HFF-Myc (cell line): ENCODE data around the gene C6.
"Not testable (repeated sequence)": the region's sequence is repeated elsewhere in the genome, so short reads cannot be mapped to it uniquely, and the experiment has no call there.

Source experiments
- DNase-seq: peaks from one replicate; pipeline ENCODE4 v3.0.0-alpha.2; 2011; ENCODE audit warnings: low read depth; ENCODE audit errors: extremely low read depth
- H3K4me3 ChIP-seq: replicated peaks from 2 replicates; pipeline ENCODE4 v1.5.1; 2011; ENCODE audit warnings: low read depth, mild to moderate bottlenecking, control low read depth, low read length
- TF ChIP-seq, protein P1 (sequence below): IDR thresholded peaks from 2 replicates; pipeline ENCODE4 v1.5.1; 2012; ENCODE audit warnings: mild to moderate bottlenecking, low read depth, low read length, control low read depth; ENCODE audit errors: missing control alignments

C6 gene

DNA sequence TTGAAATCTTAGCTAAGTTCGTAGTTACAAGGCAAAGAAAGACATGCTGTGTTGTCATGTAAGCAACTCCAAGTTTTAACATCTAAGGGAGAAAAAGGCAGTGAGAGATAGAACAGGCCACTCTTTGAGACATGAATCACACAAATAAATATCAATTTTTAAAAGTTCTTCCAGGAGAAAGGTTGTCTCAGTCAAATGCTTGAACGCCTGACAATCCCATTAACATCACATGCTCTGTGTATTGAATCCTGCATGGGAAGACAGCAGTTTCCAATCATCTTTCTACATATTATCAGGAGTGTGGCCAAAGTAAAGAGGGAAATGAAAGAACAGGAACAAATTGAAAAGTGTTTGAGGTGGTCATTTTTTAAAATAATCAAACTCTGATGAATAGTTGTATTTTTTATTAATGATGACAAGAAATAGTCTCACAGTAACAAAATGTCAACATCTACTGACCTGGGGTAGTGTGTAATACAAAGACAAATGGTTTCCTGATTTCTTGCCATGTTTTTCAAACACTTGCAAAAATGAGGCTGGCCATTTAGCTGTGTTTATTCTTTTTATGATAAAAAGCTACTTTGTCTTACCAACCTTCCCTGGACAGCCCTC lies 6.4 kb upstream of the C6 start:
- no peak overlapping the region for H3K4me3 ChIP-seq
- TF ChIP-seq, protein P1, sequence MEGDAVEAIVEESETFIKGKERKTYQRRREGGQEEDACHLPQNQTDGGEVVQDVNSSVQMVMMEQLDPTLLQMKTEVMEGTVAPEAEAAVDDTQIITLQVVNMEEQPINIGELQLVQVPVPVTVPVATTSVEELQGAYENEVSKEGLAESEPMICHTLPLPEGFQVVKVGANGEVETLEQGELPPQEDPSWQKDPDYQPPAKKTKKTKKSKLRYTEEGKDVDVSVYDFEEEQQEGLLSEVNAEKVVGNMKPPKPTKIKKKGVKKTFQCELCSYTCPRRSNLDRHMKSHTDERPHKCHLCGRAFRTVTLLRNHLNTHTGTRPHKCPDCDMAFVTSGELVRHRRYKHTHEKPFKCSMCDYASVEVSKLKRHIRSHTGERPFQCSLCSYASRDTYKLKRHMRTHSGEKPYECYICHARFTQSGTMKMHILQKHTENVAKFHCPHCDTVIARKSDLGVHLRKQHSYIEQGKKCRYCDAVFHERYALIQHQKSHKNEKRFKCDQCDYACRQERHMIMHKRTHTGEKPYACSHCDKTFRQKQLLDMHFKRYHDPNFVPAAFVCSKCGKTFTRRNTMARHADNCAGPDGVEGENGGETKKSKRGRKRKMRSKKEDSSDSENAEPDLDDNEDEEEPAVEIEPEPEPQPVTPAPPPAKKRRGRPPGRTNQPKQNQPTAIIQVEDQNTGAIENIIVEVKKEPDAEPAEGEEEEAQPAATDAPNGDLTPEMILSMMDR, result no peak
- DNase-seq, result no peak

DNA sequence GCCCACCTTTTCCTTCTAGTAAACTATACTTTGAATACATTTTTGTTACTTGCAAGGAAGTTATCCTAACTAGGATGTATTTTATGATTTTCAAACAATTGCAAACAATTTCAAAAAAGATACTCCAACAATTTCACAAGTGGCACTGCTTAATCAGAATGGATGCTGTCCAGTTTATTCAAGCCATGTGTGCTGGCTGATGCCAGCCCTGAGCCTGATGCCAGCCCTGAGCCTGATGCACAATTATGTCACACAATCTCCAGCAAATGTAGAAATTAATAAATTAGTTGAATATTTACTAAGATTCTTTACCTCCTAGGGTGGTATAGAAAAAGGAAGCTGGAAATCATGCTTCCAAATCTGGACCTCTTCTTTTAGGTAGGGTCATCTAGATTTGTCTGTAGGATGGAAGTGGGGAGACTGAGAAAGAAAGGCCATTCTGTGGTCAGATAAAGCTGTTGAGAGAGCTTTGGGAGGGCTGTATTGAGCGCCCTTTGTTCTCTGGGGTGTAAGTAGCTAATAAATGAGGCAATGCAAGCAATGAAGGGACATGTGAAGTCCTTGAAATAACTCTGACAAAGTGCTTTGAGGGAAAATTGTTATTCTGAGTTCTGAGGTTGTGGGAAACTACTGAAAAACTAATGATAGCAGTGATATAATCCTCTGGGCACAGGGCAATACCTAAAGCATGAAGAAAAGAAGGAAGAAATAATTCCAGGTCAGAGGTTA lies 5.8 kb upstream of the C6 start:
- no peak overlapping the region for H3K4me3 ChIP-seq
- no peak for DNase-seq
- TF ChIP-seq, protein P1, result no peak

DNA sequence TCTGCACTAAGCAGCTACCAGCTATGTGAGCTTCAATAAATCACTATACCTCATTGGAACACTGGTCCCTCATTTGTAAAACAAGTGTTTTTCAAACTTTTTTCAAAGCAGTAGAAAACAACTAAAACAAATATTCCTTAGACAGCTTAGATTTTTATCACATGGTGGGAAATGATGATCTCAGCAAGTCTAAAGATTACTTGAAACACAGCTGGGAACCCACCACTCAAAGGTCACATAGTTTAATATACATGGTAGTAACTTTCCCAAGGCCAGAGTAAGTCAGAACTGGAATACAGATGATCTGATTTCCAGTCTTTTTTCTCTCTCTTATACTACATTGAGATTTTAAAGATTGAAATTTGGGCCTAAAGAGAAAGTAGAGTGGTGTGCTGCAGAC lies 850 bp upstream of the C6 start:
- DNase-seq, result no peak
- H3K4me3 ChIP-seq, result no peak overlapping the region
- TF ChIP-seq, protein P1, result no peak

DNA sequence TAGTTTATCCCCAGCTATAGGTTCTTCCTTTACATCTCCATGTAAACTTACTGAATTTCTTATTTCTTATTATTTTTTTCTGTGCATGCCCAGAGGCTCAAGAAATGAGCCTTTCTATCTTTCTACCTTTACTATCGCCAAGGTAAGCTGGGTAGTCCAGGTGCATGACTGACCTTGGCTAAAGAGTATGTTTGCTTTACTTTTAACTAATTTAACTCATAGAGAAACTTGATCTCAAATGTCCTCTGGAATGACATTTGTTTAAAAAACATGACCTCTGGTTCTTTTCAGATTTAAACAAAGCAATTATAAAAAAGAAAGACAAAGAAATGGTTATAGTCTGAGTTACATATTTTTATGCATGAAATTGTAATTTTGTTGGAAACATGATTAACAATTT lies 397 bp downstream of the C6 start:
- TF ChIP-seq, protein P1, result no peak
- no peak for DNase-seq
- no peak overlapping the region for H3K4me3 ChIP-seq

DNA sequence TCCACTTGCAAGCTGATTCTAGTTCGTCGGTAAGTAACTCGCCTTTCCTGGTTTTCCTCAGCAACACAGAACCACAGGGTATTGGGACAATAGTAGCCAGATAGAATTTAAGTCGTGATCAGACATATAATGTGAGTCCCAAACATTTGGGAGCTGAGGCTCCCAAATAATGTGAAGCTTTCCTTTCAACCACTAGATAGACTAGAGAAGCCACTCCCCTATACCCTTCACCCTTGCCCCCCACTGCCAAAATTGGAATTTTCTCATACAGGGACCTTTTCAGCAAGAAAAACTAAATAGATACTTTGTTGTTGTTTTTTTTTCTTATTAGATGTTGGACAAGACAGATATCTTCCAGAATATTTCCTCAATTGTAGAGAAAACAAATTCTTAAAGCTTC lies 1.9 kb downstream of the C6 start:
- H3K4me3 ChIP-seq, result no peak overlapping the region
- TF ChIP-seq, protein P1, result no peak
- DNase-seq, result no peak

DNA sequence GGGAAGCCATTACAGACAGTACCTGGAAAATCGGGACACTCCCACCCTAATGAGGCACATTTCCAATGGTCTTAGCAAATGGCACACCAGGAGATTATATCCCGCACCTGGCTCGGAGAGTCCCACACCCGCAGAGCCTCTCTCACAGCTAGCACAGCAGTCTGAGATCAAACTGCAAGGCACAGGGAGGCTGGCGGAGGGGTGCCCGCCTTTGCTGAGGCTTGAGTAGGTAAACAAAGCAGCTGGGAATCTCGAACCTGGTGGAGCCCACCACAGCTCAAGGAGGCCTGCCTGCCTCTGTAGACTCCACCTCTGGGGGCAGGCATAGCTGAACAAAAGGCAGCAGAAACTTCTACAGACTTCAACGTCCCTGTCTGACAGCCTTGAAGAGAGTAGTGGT lies 7.9 kb downstream of the C6 start:
- H3K4me3 ChIP-seq, DNase-seq: not testable (repeated sequence)

DNA sequence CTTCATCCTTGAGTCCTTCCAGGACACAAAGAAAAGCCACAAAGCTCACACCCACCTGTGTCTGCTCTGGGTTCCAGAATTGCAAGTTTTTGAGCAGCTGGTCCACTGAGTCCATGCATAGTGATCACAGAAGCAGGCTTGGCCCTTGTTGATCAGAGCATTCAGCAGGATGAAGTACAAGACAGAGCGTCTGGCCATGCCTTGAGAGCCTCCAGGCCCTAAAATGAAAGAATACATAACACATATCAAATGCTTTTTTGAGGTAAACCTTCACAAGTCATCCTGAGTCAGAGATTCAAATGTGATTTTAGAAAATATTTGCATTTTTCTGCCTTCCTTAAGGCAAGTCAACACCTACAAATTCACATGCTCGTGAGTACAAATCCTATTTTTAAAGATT lies 10.3 kb downstream of the C6 start:
- H3K4me3 ChIP-seq, result no peak overlapping the region
- TF ChIP-seq, protein P1, result no peak
- no peak for DNase-seq
